ENCODE measurements around the gene LRRC56. TPM values are rescaled to one million over a fixed set of nuclear protein-coding genes. Genes with fewer than 3 reads are reported as not detected.

Gene LRRC56
- total RNA-seq, 4 donors from 2014 or later: 0.13 to 0.69 (median 0.20) TPM; not detected in 1

DNA sequence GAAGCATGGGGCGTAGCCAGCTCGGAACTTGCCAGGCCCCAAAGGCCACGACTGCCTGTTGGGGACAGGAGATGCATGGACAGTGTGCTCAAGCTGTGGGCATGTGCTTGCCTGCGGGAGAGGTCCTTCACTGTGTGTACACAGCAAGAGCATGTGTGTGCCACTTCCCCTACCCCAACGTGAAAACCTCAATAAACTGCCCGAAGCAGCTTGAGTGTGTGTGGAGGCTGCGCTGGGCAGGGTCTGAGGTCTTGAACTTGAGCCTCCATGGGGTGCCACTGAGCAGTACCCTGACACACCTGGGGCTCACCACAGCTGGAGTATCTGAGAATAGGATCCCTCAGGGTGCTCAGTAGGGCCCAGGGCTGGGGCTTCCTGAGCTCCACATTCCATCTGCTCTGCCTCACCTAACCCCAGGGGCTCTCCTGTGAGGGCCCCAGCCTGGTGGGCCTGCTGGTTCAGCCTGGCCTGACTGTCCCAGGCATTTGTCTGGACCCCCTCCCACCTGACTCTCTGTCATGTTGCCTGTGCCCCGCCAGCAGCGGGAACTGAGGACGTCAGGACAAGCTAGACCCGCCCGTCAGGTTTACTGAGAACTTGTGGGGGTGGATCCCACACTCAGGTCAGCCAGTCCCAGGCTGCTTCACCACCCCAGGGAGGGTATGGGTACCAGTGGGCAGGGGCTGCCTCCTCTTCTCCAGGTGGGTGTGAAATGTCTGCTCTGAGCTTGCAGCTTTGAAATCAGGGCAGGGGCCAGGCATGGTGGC lies 26.7 kb downstream of the LRRC56 start:
- H3K4me1 ChIP-seq: peaks cover 0 to 40% (median 11%) of the 10 kb centered on the region in 3 donors
- no CpG with 5 or more reads among the region's 12 CpGs for WGBS, 2 donors (ENCODE audit: low coverage in 1 of 2)
- no peak overlapping the region for H3K4me3 ChIP-seq
- no peak for TF ChIP-seq POLR2AphosphoS5 (IDR thresholded peaks at IDR 0.05)
- no peak for TF ChIP-seq EP300 (IDR thresholded peaks at IDR 0.05)
- no peak for TF ChIP-seq POLR2A (IDR thresholded peaks at IDR 0.05)
- TF ChIP-seq, protein P1, sequence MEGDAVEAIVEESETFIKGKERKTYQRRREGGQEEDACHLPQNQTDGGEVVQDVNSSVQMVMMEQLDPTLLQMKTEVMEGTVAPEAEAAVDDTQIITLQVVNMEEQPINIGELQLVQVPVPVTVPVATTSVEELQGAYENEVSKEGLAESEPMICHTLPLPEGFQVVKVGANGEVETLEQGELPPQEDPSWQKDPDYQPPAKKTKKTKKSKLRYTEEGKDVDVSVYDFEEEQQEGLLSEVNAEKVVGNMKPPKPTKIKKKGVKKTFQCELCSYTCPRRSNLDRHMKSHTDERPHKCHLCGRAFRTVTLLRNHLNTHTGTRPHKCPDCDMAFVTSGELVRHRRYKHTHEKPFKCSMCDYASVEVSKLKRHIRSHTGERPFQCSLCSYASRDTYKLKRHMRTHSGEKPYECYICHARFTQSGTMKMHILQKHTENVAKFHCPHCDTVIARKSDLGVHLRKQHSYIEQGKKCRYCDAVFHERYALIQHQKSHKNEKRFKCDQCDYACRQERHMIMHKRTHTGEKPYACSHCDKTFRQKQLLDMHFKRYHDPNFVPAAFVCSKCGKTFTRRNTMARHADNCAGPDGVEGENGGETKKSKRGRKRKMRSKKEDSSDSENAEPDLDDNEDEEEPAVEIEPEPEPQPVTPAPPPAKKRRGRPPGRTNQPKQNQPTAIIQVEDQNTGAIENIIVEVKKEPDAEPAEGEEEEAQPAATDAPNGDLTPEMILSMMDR (IDR thresholded peaks at IDR 0.05): no peak
- peaks cover 9% of the 10 kb centered on the region for H3K27me3 ChIP-seq
- no peaks in the 10 kb centered on the region for H3K9me3 ChIP-seq
- ATAC-seq: no peak
- H3K36me3 ChIP-seq: no peaks in the 10 kb centered on the region
- no peak overlapping the region for H3K27ac ChIP-seq

- Histone ChIP-seq H3K4me3 (no peak overlapping the region), H3K27ac (peak overlapping the region in 1 of 4 donors; percentile 19), H3K27me3 (no peaks in the 10 kb centered on the region), H3K4me1 (peaks cover 0 to 38% (median 11%) of the 10 kb centered on the region in 3 donors), H3K9me3 (no peaks in the 10 kb centered on the region), H3K36me3 (no peaks in the 10 kb centered on the region)
- ATAC-seq: no peak
- TF ChIP-seq, protein P1 (IDR thresholded peaks at IDR 0.05): no peak
- TF ChIP-seq POLR2A (IDR thresholded peaks at IDR 0.05): no peak
- no peak for TF ChIP-seq EP300 (IDR thresholded peaks at IDR 0.05)
- no peak for TF ChIP-seq POLR2AphosphoS5 (IDR thresholded peaks at IDR 0.05)
- 74 to 92% methylated on average over 2 to 4 of the region's 12 CpGs for WGBS, 2 donors (ENCODE audit: low coverage in 1 of 2)
Observed at GRCh38 chr11:565921-566509, 28.7 kb downstream of the LRRC56 start.

DNA sequence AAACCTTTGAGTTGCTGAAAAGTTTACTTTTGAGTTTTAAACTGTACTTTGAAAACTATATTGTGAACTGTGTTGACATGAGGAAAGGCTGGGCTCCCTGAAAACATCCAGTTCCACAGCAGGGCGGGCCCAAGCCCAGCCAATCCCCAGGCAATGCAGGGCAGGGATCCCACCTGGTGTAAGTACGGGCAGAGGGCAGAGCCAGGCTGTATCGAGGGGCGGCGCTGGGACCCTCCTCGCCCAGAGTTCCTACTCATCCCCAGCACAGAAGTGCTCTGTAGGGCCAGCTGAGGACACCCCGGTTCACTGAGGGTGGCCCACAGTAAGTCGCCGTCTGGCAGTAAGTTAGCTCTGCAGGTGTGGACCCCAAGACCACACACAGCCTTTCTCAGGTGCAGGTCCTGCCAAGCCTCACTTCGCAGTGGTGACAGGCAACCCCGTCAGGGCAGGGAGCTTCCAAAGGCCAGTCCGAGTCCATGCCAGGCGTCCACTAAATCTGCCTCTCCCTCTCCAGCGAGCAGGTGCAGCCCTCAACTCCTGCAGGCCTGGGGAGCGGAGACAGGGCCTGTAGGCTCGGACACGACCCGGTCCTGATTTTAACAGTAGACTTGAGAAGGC lies 29.8 kb downstream of the LRRC56 start:
- H3K27ac ChIP-seq: peak overlapping the region in 3 of 4 donors; percentile 92 to 96 (median 93)
- no peaks in the 10 kb centered on the region for H3K36me3 ChIP-seq
- no peaks in the 10 kb centered on the region for H3K27me3 ChIP-seq
- no peak for ATAC-seq
- peaks cover 0 to 27% (median 11%) of the 10 kb centered on the region in 3 donors for H3K4me1 ChIP-seq
- H3K9me3 ChIP-seq: no peaks in the 10 kb centered on the region
- no peak for TF ChIP-seq POLR2A (IDR thresholded peaks at IDR 0.05)
- TF ChIP-seq POLR2AphosphoS5 (IDR thresholded peaks at IDR 0.05): no peak
- no peak for TF ChIP-seq EP300 (IDR thresholded peaks at IDR 0.05)
- TF ChIP-seq, protein P1 (IDR thresholded peaks at IDR 0.05): no peak
- peak overlapping the region in 1 of 2 donors; percentile 67 for H3K4me3 ChIP-seq
- WGBS, 2 donors (ENCODE audit: low coverage in 1 of 2): no CpG with 5 or more reads among the region's 18 CpGs

DNA sequence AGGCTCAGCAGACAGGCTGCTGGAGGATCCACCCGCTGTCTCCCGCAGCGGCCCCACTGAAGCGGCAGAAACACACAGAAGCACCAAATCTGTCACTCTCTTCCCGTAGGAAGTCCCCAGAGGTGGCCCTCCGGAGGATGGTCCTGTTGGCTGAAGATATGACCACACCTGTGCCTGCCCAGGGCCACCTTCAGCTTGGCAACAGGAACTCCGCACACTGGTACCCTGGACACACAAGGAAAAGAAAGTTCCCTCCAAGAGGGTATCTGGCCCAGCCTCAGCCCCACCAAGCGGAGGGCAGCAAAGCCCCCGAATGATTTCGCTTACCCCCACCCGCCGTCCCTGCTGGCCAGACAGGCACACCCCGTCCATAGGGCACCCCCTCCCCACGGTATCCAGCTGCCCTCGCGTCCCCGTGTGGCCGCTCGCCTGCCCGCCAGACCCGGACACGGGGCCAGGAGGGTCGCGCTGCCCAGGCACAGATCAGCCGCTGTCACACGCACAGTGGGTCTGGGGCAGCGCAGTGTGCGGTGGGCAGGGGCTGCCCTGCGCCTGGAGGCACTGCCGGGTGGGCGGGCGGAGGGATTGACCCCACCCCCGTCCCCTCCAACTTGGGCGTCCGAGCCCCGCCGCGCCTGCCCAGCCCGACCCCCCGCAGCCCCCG lies 30.4 kb downstream of the LRRC56 start:
- Histone ChIP-seq H3K4me3 (peak overlapping the region; percentile 67 to 75), H3K4me1 (peaks cover 0 to 26% (median 11%) of the 10 kb centered on the region in 3 donors), H3K27ac (peak overlapping the region; percentile 88 to 96 (median 92)), H3K9me3 (no peaks in the 10 kb centered on the region), H3K36me3 (no peaks in the 10 kb centered on the region), H3K27me3 (no peaks in the 10 kb centered on the region)
- ATAC-seq: peak; percentile 13
- WGBS, 2 donors (ENCODE audit: low coverage in 1 of 2): no CpG with 5 or more reads among the region's 41 CpGs
- TF ChIP-seq EP300 (IDR thresholded peaks at IDR 0.05): no peak
- no peak for TF ChIP-seq POLR2A (IDR thresholded peaks at IDR 0.05)
- no peak for TF ChIP-seq POLR2AphosphoS5 (IDR thresholded peaks at IDR 0.05)
- TF ChIP-seq, protein P1 (IDR thresholded peaks at IDR 0.05): no peak

Data from gastroesophageal sphincter (tissue), 4 donors.